OCI-LY3 (cell line): ENCODE measurements around the gene PPP1R12B.
"Not testable (repeated sequence)": the region's sequence is repeated elsewhere in the genome, so short reads cannot be mapped to it uniquely, and the experiment has no call there.

Experiments
- CTCF ChIP-seq: fragments of 200-600, 300-600 bp; sonication (generic); IDR thresholded peaks from 2 replicates; pipeline ENCODE4 v1.5.1; 2014; ENCODE audit warnings: antibody characterized with exemption, low read length, low read depth
- EZH2phosphoT487 ChIP-seq: fragments of 200-600 bp; shearing (Covaris generic); IDR thresholded peaks from 2 replicates; pipeline ENCODE4 v1.6.1; 2018; ENCODE audit warnings: antibody characterized with exemption, mixed run types, low read depth

GRCh38 chr1:202505880-202506575 is 157.5 kb downstream of the PPP1R12B start:
- not testable (repeated sequence) for TF ChIP-seq CTCF, EZH2phosphoT487
